Parathyroid adenoma (tissue), 2 donors: ENCODE results near the gene CACNB2.

Experiments
- H2AFZ ChIP-seq: fragments of 300-600 bp; sonication (generic); one replicate; pipeline ENCODE4 v1.7.0; 2017; ENCODE audit warnings: antibody characterized with exemption, mild to moderate bottlenecking
- H3K27ac ChIP-seq: fragments of 300-600 bp; sonication (generic); one replicate; pipeline ENCODE4 v1.7.0; 2017
- H3K27me3 ChIP-seq: fragments of 300-600 bp; sonication (generic); one replicate; pipeline ENCODE4 v1.7.0; 2017; ENCODE audit warnings: low read length; ENCODE audit not compliant: control insufficient read depth, insufficient read depth
- H3K36me3 ChIP-seq: fragments of 300-600 bp; sonication (generic); one replicate; pipeline ENCODE4 v1.7.0; 2017; ENCODE audit warnings: low read length; ENCODE audit not compliant: control insufficient read depth, insufficient read depth
- H3K4me1 ChIP-seq: fragments of 300-600 bp; sonication (generic); one replicate; pipeline ENCODE4 v1.7.0; 2017; ENCODE audit warnings: control low read depth
- H3K4me2 ChIP-seq: fragments of 300-600 bp; sonication (generic); one replicate; pipeline ENCODE4 v1.7.0; 2017; ENCODE audit warnings: low read length
- H3K4me3 ChIP-seq: fragments of 300-600 bp; sonication (generic); one replicate; pipeline ENCODE4 v1.7.0; 2017; ENCODE audit warnings: low read depth, low read length
- H3K79me2 ChIP-seq: fragments of 300-600 bp; sonication (generic); one replicate; pipeline ENCODE4 v1.7.0; 2017; ENCODE audit warnings: control low read depth
- H3K9ac ChIP-seq: fragments of 300-600 bp; sonication (generic); one replicate; pipeline ENCODE4 v1.7.0; 2017; ENCODE audit warnings: mild to moderate bottlenecking
- H3K9me3 ChIP-seq: fragments of 300-600 bp; sonication (generic); one replicate; pipeline ENCODE4 v1.7.0; 2017; ENCODE audit warnings: low read length; ENCODE audit not compliant: control insufficient read depth
- CTCF ChIP-seq: fragments of 300-600 bp; sonication (generic); IDR thresholded peaks from one replicate; pipeline ENCODE4 v1.7.0; 2017; ENCODE audit warnings: antibody characterized with exemption, mild to moderate bottlenecking
- donor health status: primary hyperparathyroidism.

CACNB2 gene

DNA sequence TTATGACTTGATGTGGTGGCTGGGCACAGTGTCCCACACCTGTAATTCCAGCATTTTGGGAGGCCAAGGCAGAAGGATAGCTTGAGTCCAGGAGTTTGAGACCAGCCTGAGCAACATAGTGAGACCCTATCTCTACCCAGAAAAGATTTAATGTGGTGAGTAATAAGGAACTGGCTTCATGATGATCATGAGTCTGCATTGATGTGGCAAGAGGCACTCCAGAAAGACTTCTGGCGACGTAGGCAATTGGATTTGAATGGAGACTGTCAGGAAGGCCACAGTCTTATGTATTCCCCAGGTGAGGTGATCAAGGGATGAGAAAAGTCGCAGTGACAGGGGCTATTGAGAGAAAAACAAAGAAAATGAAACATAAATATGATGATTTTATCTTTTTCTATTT is 138.0 kb downstream of the CACNB2 start:
- Histone ChIP-seq H3K9ac (no peak overlapping the region), H3K9me3 (no peaks in the 10 kb centered on the region), H2AFZ (no peak overlapping the region), H3K4me3 (no peak overlapping the region), H3K27me3 (no peaks in the 10 kb centered on the region), H3K4me1 (no peaks in the 10 kb centered on the region), H3K4me2 (no peak overlapping the region), H3K27ac (no peak overlapping the region), H3K79me2 (no peaks in the 10 kb centered on the region), H3K36me3 (no peaks in the 10 kb centered on the region)
- TF ChIP-seq CTCF = no peak

DNA sequence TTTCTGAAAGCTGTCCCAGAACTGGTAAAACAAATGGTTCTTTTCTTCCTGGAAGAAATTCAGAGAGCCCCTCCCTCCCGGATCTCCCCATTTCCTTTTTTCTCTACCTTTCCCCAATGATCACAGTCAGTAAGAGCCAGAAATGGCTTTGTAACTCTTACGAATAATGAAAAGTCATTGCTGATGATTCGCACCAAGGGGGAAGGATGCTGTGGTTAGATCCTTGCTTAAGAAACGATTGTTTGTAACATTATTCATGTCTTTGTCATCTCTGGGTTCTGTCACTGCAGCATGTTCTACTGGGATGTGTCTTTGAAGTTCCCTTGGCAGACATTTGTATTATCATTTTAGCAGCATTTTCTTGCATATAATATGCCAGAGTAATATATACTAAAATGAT is 138.9 kb downstream of the CACNB2 start:
- H3K9me3 ChIP-seq = no peaks in the 10 kb centered on the region
- no peak overlapping the region for H3K4me3 ChIP-seq
- no peaks in the 10 kb centered on the region for H3K4me1 ChIP-seq
- TF ChIP-seq CTCF = no peak
- H3K9ac ChIP-seq = no peak overlapping the region
- no peaks in the 10 kb centered on the region for H3K27me3 ChIP-seq
- H3K4me2 ChIP-seq = no peak overlapping the region
- no peaks in the 10 kb centered on the region for H3K36me3 ChIP-seq
- H2AFZ ChIP-seq = no peak overlapping the region
- no peak overlapping the region for H3K27ac ChIP-seq
- H3K79me2 ChIP-seq = no peaks in the 10 kb centered on the region

GRCh38 chr10:18282094-18282493 is 141.9 kb downstream of the CACNB2 start:
- H3K27me3 ChIP-seq = no peaks in the 10 kb centered on the region
- H3K4me3 ChIP-seq = no peak overlapping the region
- H3K9ac ChIP-seq = no peak overlapping the region
- H3K9me3 ChIP-seq = no peaks in the 10 kb centered on the region
- no peaks in the 10 kb centered on the region for H3K4me1 ChIP-seq
- no peaks in the 10 kb centered on the region for H3K79me2 ChIP-seq
- H3K27ac ChIP-seq = no peak overlapping the region
- no peaks in the 10 kb centered on the region for H3K36me3 ChIP-seq
- no peak overlapping the region for H2AFZ ChIP-seq
- H3K4me2 ChIP-seq = no peak overlapping the region
- no peak for TF ChIP-seq CTCF

- no peak overlapping the region for H3K4me2 ChIP-seq
- no peak overlapping the region for H3K9ac ChIP-seq
- H3K4me3 ChIP-seq = no peak overlapping the region
- H2AFZ ChIP-seq = no peak overlapping the region
- H3K79me2 ChIP-seq = no peaks in the 10 kb centered on the region
- H3K27me3 ChIP-seq = no peaks in the 10 kb centered on the region
- H3K9me3 ChIP-seq = no peaks in the 10 kb centered on the region
- H3K36me3 ChIP-seq = no peaks in the 10 kb centered on the region
- H3K27ac ChIP-seq = no peak overlapping the region
- no peaks in the 10 kb centered on the region for H3K4me1 ChIP-seq
- TF ChIP-seq CTCF = no peak
These were observed 150.6 kb downstream of the CACNB2 start for GRCh38 chr10:18290651-18291313.
